OCI-LY1 (cell line): ENCODE data around the gene CENPW.

Source experiments
- H2AFZ ChIP-seq: fragments of 200-600 bp; sonication (generic), shearing (Covaris generic); 2 replicates; pipeline ENCODE4 v1.6.0; 2014; ENCODE audit warnings: antibody characterized with exemption, mild to moderate bottlenecking, low read length
- H3F3A ChIP-seq: fragments of 200-600 bp; sonication (generic), shearing (Covaris generic); 2 replicates; pipeline ENCODE4 v1.6.0; 2014; ENCODE audit warnings: mild to moderate bottlenecking, antibody characterized with exemption, low read length, moderate library complexity; ENCODE audit not compliant: insufficient read depth
- H3K27ac ChIP-seq: fragments of 200-600 bp; sonication (generic); 2 replicates; pipeline ENCODE4 v1.5.1; 2014; ENCODE audit warnings: low read length, mixed run types, mild to moderate bottlenecking, low read depth; ENCODE audit not compliant: poor library complexity, severe bottlenecking
- H3K27me3 ChIP-seq: fragments of 200-600 bp; sonication (generic); 2 replicates; pipeline ENCODE4 v1.6.0; 2014; ENCODE audit warnings: antibody characterized with exemption, mild to moderate bottlenecking, low read length, moderate library complexity; ENCODE audit not compliant: insufficient read depth
- H3K36me3 ChIP-seq: fragments of 200-600 bp; sonication (generic); 2 replicates; pipeline ENCODE4 v1.6.1; 2014; ENCODE audit warnings: mild to moderate bottlenecking, antibody characterized with exemption, low read length, moderate library complexity, mixed read lengths; ENCODE audit not compliant: insufficient read depth
- H3K4me1 ChIP-seq: fragments of 200-600 bp; sonication (generic); 2 replicates; pipeline ENCODE4 v1.5.1; 2014; ENCODE audit warnings: mild to moderate bottlenecking, low read length, moderate library complexity; ENCODE audit not compliant: insufficient read depth, severe bottlenecking
- H3K4me2 ChIP-seq: fragments of 200-600 bp; sonication (generic), shearing (Covaris generic); 2 replicates; pipeline ENCODE4 v1.6.1; 2014; ENCODE audit warnings: low read length
- H3K4me3 ChIP-seq: fragments of 200-600 bp; sonication (generic); 2 replicates; pipeline ENCODE4 v1.5.1; 2014; ENCODE audit warnings: low read length, low read depth, mild to moderate bottlenecking, mixed read lengths; ENCODE audit not compliant: poor library complexity, severe bottlenecking
- H3K79me2 ChIP-seq: fragments of 200-600 bp; shearing (Covaris generic); 2 replicates; pipeline ENCODE4 v1.6.1; 2016; ENCODE audit warnings: mixed run types, low read length, mixed read lengths; ENCODE audit not compliant: insufficient read depth
- H3K9ac ChIP-seq: fragments of 200-600 bp; sonication (generic), shearing (Covaris generic); 2 replicates; pipeline ENCODE4 v1.6.1; 2014; ENCODE audit warnings: mild to moderate bottlenecking, low read length, mixed read lengths
- H3K9me2 ChIP-seq: fragments of 200-600 bp; sonication (generic), shearing (Covaris generic); 2 replicates; pipeline ENCODE4 v1.6.1; 2014; ENCODE audit warnings: low read depth, mild to moderate bottlenecking, low read length, mixed read lengths
- H3K9me3 ChIP-seq: fragments of 200-600 bp; shearing (Covaris generic); 2 replicates; pipeline ENCODE4 v1.6.1; 2014; ENCODE audit warnings: low read length, mixed read lengths
- H4K20me1 ChIP-seq: fragments of 200-600 bp; sonication (generic), shearing (Covaris generic); 2 replicates; pipeline ENCODE4 v1.6.0; 2016; ENCODE audit warnings: mild to moderate bottlenecking, low read length; ENCODE audit not compliant: insufficient read depth
- CTCF ChIP-seq: fragments of 200-600 bp; sonication (generic), shearing (Covaris generic); IDR thresholded peaks from 2 replicates; pipeline ENCODE4 v1.5.1; 2017; ENCODE audit warnings: mild to moderate bottlenecking, antibody characterized with exemption, low read length, moderate library complexity, mixed read lengths
- EZH2 ChIP-seq: fragments of 200-600 bp; sonication (generic), shearing (Covaris generic); IDR thresholded peaks from 2 replicates; pipeline ENCODE4 v1.8.0; 2017; ENCODE audit warnings: borderline replicate concordance, mixed run types, mild to moderate bottlenecking, antibody characterized with exemption, low read length, moderate library complexity, mixed read lengths

The CENPW gene

GRCh38 chr6:126383203-126383602, 43.3 kb downstream of the CENPW start:
- Histone ChIP-seq H2AFZ (no peak overlapping the region), H3K9me2 (no peaks in the 10 kb centered on the region), H4K20me1 (no peaks in the 10 kb centered on the region), H3K4me3 (no peak overlapping the region), H3K27me3 (no peaks in the 10 kb centered on the region), H3K4me2 (no peak overlapping the region), H3K9ac (no peak overlapping the region), H3K27ac (no peak overlapping the region), H3K4me1 (no peaks in the 10 kb centered on the region), H3F3A (no peaks in the 10 kb centered on the region), H3K9me3 (no peaks in the 10 kb centered on the region), H3K79me2 (no peaks in the 10 kb centered on the region), H3K36me3 (no peaks in the 10 kb centered on the region)
- no peak for TF ChIP-seq CTCF
- TF ChIP-seq EZH2: no peak

- TF ChIP-seq EZH2 (no peak), CTCF (no peak)
- Histone ChIP-seq H3F3A (no peaks in the 10 kb centered on the region), H3K36me3 (no peaks in the 10 kb centered on the region), H3K27ac (no peak overlapping the region), H3K79me2 (no peaks in the 10 kb centered on the region), H3K9ac (no peak overlapping the region), H3K4me2 (no peak overlapping the region), H4K20me1 (no peaks in the 10 kb centered on the region), H3K4me1 (no peaks in the 10 kb centered on the region), H3K27me3 (no peaks in the 10 kb centered on the region), H2AFZ (no peak overlapping the region), H3K9me2 (no peaks in the 10 kb centered on the region), H3K9me3 (no peaks in the 10 kb centered on the region), H3K4me3 (no peak overlapping the region)
These were observed 45.6 kb downstream of the CENPW start for GRCh38 chr6:126385536-126385935.

GRCh38 chr6:126388104-126388598, 48.2 kb downstream of the CENPW start:
- H3K36me3 ChIP-seq: no peaks in the 10 kb centered on the region
- H3K4me1 ChIP-seq: no peaks in the 10 kb centered on the region
- H4K20me1 ChIP-seq: no peaks in the 10 kb centered on the region

More at GRCh38 chr6:126388104-126388598, 48.2 kb downstream of the CENPW start:
- no peak for TF ChIP-seq CTCF
- no peak for TF ChIP-seq EZH2
- Histone ChIP-seq H2AFZ (no peak overlapping the region), H3K9ac (no peak overlapping the region), H3K9me3 (no peaks in the 10 kb centered on the region), H3K79me2 (no peaks in the 10 kb centered on the region), H3K4me2 (no peak overlapping the region), H3F3A (no peaks in the 10 kb centered on the region), H3K27me3 (no peaks in the 10 kb centered on the region), H3K9me2 (no peaks in the 10 kb centered on the region), H3K27ac (no peak overlapping the region), H3K4me3 (no peak overlapping the region)
